PFSK-1 (cell line): ENCODE measurements around the gene HCRTR1.

Source experiments
- FOXP2 ChIP-seq: optimal IDR thresholded peaks from 2 replicates; pipeline ENCODE3; 2011; ENCODE audit warnings: borderline replicate concordance, control low read depth, inconsistent platforms; ENCODE audit not compliant: insufficient read depth; ENCODE audit errors: extremely low read length, extremely low read depth
- POLR2AphosphoS5 ChIP-seq: IDR thresholded peaks from 2 replicates; pipeline ENCODE4 v1.6.1; 2012; ENCODE audit warnings: low read depth, mild to moderate bottlenecking, control low read depth, low read length, moderate library complexity
- REST ChIP-seq, 2 experiments: IDR thresholded peaks; 2 replicates each; pipeline versions ENCODE4 v1.6.1 to v1.8.0; 2011 to 2012; ENCODE audit warnings: low read depth in 2 of 2, low read length in 2 of 2, control low read depth in 1 of 2, inconsistent platforms in 1 of 2, mild to moderate bottlenecking in 1 of 2, moderate library complexity in 1 of 2; ENCODE audit not compliant: insufficient read depth in 1 of 2
- SIN3A ChIP-seq: IDR thresholded peaks from 2 replicates; pipeline ENCODE4 v1.6.1; 2012; ENCODE audit warnings: mild to moderate bottlenecking, low read length, moderate library complexity, borderline replicate concordance; ENCODE audit not compliant: insufficient read depth
- TAF1 ChIP-seq: IDR thresholded peaks from 2 replicates; pipeline ENCODE4 v1.6.1; 2012; ENCODE audit warnings: low read length, control low read depth, borderline replicate concordance; ENCODE audit not compliant: insufficient read depth

- TF ChIP-seq POLR2AphosphoS5 (no peak), REST (IDR thresholded peaks at IDR 0.05; ENCODE audit: insufficient read depth in 1 of 2, low read depth in 2 of 2, low read length in 2 of 2) (no peak), SIN3A (no peak), FOXP2 (no peak), TAF1 (no peak)
These were observed 15.4 kb upstream of the HCRTR1 start for GRCh38 chr1:31602081-31602480.
